DOHH2 (cell line): Measurements from ENCODE around the gene ZNF638.

ENCODE experiments used
- EZH2phosphoT487 ChIP-seq: fragments of 200-600 bp; sonication (generic); IDR thresholded peaks from 2 replicates; pipeline ENCODE4 v1.6.1; 2017; ENCODE audit warnings: borderline replicate concordance, mild to moderate bottlenecking, antibody characterized with exemption, low read length, moderate library complexity, mixed read lengths
- TF ChIP-seq, protein P1 (sequence below): fragments of 200-600 bp; sonication (generic); IDR thresholded peaks from one replicate; pipeline ENCODE4 v1.5.1; 2014; ENCODE audit warnings: antibody characterized with exemption, mild to moderate bottlenecking, low read depth, low read length; ENCODE audit not compliant: poor library complexity, severe bottlenecking

DNA sequence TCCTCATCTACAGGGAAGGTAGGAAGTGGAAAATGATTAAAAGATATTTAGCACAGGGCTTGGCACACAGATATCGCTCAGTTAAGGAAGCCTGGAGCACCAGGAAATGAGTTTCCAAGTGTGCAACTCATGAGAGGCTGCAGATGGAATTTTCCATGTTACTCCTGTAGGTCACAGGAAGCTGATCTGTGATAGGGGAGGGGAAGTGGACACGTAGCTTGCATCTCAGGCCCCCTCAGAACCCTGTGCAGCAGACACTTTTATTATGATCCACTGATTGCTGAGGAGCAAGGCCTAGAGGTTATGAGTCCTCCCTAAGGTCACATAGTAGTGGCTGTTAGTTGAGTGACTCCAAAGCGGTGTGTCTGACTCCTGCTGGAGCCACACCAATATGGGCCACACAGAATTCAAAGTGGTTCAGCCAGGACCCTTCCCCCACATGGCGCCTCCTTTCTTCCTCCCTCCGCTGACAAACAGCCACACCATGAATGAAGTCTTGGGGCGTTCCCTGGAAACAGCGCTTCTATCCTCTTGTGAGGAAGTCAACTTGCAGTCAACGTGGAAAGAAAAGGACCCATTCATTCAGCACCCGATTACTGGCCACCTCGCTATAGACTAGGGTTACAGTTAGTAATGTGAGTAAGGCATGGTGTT, 143.3 kb downstream of the ZNF638 start:
- TF ChIP-seq, protein P1, sequence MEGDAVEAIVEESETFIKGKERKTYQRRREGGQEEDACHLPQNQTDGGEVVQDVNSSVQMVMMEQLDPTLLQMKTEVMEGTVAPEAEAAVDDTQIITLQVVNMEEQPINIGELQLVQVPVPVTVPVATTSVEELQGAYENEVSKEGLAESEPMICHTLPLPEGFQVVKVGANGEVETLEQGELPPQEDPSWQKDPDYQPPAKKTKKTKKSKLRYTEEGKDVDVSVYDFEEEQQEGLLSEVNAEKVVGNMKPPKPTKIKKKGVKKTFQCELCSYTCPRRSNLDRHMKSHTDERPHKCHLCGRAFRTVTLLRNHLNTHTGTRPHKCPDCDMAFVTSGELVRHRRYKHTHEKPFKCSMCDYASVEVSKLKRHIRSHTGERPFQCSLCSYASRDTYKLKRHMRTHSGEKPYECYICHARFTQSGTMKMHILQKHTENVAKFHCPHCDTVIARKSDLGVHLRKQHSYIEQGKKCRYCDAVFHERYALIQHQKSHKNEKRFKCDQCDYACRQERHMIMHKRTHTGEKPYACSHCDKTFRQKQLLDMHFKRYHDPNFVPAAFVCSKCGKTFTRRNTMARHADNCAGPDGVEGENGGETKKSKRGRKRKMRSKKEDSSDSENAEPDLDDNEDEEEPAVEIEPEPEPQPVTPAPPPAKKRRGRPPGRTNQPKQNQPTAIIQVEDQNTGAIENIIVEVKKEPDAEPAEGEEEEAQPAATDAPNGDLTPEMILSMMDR = no peak
- TF ChIP-seq EZH2phosphoT487 = no peak
